Endothelial cell of umbilical vein (primary cell): ENCODE measurements around the gene C17orf100.

ENCODE experiments used
- EZH2 ChIP-seq: IDR thresholded peaks from 2 replicates; pipeline ENCODE4 v1.6.1; 2012; ENCODE audit warnings: borderline replicate concordance, low read depth, mild to moderate bottlenecking, moderate library complexity, low read length, inconsistent platforms; ENCODE audit not compliant: severe bottlenecking
- GATA2 ChIP-seq: IDR thresholded peaks from 2 replicates; pipeline ENCODE4 v1.7.0; 2011; ENCODE audit warnings: low read depth, mild to moderate bottlenecking, moderate library complexity, mixed read lengths, low read length; ENCODE audit not compliant: insufficient read length, insufficient read depth
- JUN ChIP-seq: IDR thresholded peaks from 2 replicates; pipeline ENCODE4 v1.6.1; 2011; ENCODE audit warnings: borderline replicate concordance, low read depth; ENCODE audit not compliant: insufficient read length, insufficient read depth
- MAX ChIP-seq: IDR thresholded peaks from 2 replicates; pipeline ENCODE4 v1.6.1; 2011; ENCODE audit not compliant: insufficient read depth, insufficient read length
- MYC ChIP-seq: IDR thresholded peaks from one replicate; pipeline ENCODE4 v1.6.1; 2011; ENCODE audit warnings: mild to moderate bottlenecking, low read depth, low read length
- POLR2A ChIP-seq: IDR thresholded peaks from 2 replicates; pipeline ENCODE4 v1.6.1; 2012; ENCODE audit warnings: low read depth, mild to moderate bottlenecking, control low read depth, low read length
- POLR2AphosphoS5 ChIP-seq: IDR thresholded peaks from 2 replicates; pipeline ENCODE4 v1.6.1; 2012; ENCODE audit warnings: low read depth, mild to moderate bottlenecking, control low read depth, low read length, moderate library complexity; ENCODE audit not compliant: insufficient read depth
- TF ChIP-seq, protein P1 (sequence below), 2 donors: IDR thresholded peaks; 1 replicate in 1 of 2; 2 replicates in 1 of 2; pipeline ENCODE4 v1.5.1; 2011; ENCODE audit warnings: low read length in 2 of 2, mild to moderate bottlenecking in 2 of 2, moderate library complexity in 2 of 2, control low read depth in 1 of 2, inconsistent platforms in 1 of 2, low read depth in 1 of 2; ENCODE audit not compliant: insufficient read depth in 1 of 2; ENCODE audit errors: extremely low read depth in 1 of 2

DNA sequence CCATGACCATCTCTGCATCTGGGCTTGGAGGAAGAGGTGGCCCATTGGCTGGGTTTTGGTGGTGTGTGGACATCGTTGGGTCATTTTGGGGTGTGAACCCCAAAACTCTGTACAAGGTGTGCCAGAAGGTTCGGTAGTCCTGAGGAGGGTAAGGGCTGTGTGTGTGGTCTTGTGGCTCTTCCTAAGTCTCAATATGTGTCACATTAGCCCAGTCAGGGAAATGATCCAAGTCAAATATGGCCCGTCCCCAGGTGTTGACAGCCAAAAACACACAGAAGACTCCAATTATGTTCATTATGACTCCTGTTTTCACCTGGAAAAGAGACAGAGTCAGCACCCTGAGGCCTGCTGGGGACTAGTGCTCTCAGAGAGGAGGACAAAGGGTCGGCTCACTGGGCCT lies 34.5 kb downstream of the C17orf100 start:
- TF ChIP-seq, protein P1, sequence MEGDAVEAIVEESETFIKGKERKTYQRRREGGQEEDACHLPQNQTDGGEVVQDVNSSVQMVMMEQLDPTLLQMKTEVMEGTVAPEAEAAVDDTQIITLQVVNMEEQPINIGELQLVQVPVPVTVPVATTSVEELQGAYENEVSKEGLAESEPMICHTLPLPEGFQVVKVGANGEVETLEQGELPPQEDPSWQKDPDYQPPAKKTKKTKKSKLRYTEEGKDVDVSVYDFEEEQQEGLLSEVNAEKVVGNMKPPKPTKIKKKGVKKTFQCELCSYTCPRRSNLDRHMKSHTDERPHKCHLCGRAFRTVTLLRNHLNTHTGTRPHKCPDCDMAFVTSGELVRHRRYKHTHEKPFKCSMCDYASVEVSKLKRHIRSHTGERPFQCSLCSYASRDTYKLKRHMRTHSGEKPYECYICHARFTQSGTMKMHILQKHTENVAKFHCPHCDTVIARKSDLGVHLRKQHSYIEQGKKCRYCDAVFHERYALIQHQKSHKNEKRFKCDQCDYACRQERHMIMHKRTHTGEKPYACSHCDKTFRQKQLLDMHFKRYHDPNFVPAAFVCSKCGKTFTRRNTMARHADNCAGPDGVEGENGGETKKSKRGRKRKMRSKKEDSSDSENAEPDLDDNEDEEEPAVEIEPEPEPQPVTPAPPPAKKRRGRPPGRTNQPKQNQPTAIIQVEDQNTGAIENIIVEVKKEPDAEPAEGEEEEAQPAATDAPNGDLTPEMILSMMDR (IDR thresholded peaks at IDR 0.05; ENCODE audit: extremely low read depth in 1 of 2, insufficient read depth in 1 of 2, low read depth in 1 of 2, low read length in 2 of 2): no peak
- TF ChIP-seq MAX: no peak
- TF ChIP-seq EZH2: no peak
- no peak for TF ChIP-seq POLR2A
- no peak for TF ChIP-seq GATA2
- no peak for TF ChIP-seq JUN
- no peak for TF ChIP-seq POLR2AphosphoS5
- no peak for TF ChIP-seq MYC
